ENCODE results near the gene DNAH6. TPM values are rescaled to one million over a fixed set of nuclear protein-coding genes. Genes with fewer than 3 reads are reported as not detected.

Gene DNAH6
- total and polyA plus RNA-seq, 2 experiments from 2014 or later = 0.11 TPM; not detected in 1

GRCh38 chr2:84643991-84644390 lies 127.7 kb downstream of the DNAH6 start:
- H3K27ac ChIP-seq = no peak overlapping the region
- no peak overlapping the region for H2AFZ ChIP-seq
- no peaks in the 10 kb centered on the region for H4K20me1 ChIP-seq (ENCODE audit: insufficient read depth)
- H3K4me3 ChIP-seq = no peak overlapping the region
- no peaks in the 10 kb centered on the region for H3K36me3 ChIP-seq (ENCODE audit: low read depth)
- H3K4me1 ChIP-seq (ENCODE audit: insufficient read depth) = no peaks in the 10 kb centered on the region
- peaks cover 2% of the 10 kb centered on the region for H3K9me3 ChIP-seq (ENCODE audit: low read depth)
- no peak overlapping the region for H3K9ac ChIP-seq
- in situ Hi-C loops (cut with MboI) = no loop called here
- no peak overlapping the region for H3K4me2 ChIP-seq (ENCODE audit: unreplicated experiment)
- no peaks in the 10 kb centered on the region for H3K9me2 ChIP-seq (ENCODE audit: insufficient read depth)
- no peak for DNase-seq
- H3F3A ChIP-seq (ENCODE audit: insufficient read depth) = no peaks in the 10 kb centered on the region
- 38 to 47% methylated on average over 3 of the region's 3 CpGs for WGBS, 2 experiments (ENCODE audit: low coverage in 1 of 2, low lambda C conversion rate in 2 of 2, missing lambda C conversion rate in 2 of 2)
- H3K79me2 ChIP-seq (ENCODE audit: insufficient read depth) = no peaks in the 10 kb centered on the region
- no peak for TF ChIP-seq EZH2phosphoT487 (IDR thresholded peaks at IDR 0.05; ENCODE audit: insufficient read depth, low read depth)
- TF ChIP-seq EZH2 (IDR thresholded peaks at IDR 0.05; ENCODE audit: insufficient read depth, poor library complexity, severe bottlenecking) = no peak
- H3K27me3 ChIP-seq (replicated peaks; ENCODE audit: insufficient read depth) = peaks cover 21% of the 10 kb centered on the region

DNA sequence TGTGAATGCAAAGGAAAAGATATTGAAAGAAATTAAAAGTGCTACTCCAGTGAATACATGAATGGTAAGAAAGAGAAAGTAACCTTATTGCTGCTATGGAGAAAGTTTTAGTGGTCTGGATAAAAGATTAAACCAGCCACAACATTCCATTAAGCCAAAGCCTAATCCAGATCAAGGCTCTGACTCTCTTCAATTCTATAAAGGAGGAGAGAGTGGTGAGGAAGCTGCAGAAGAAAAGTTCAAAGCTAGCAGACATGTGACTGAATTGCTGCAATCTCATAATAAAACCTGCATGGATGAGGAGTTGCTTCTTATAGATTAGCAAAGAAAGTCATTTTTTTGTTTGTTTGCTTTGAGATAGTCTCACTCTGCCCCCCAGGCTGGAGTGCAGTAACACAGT lies 130.2 kb downstream of the DNAH6 start:
- Histone ChIP-seq H2AFZ (no peak overlapping the region), H3K27ac (no peak overlapping the region), H3K9ac (no peak overlapping the region), H3K9me3 (ENCODE audit: low read depth) (no peaks in the 10 kb centered on the region), H3K36me3 (ENCODE audit: low read depth) (no peaks in the 10 kb centered on the region), H3K79me2 (ENCODE audit: insufficient read depth) (no peaks in the 10 kb centered on the region), H3K4me1 (ENCODE audit: insufficient read depth) (no peaks in the 10 kb centered on the region), H4K20me1 (ENCODE audit: insufficient read depth) (no peaks in the 10 kb centered on the region), H3K4me3 (no peak overlapping the region), H3F3A (ENCODE audit: insufficient read depth) (no peaks in the 10 kb centered on the region), H3K4me2 (ENCODE audit: unreplicated experiment) (no peak overlapping the region), H3K9me2 (ENCODE audit: insufficient read depth) (no peaks in the 10 kb centered on the region), H3K27me3 (replicated peaks; ENCODE audit: insufficient read depth) (peaks cover 22% of the 10 kb centered on the region)
- in situ Hi-C loops (cut with MboI) = no loop called here
- DNase-seq = no peak
- no peak for TF ChIP-seq EZH2 (IDR thresholded peaks at IDR 0.05; ENCODE audit: insufficient read depth, poor library complexity, severe bottlenecking)
- TF ChIP-seq EZH2phosphoT487 (IDR thresholded peaks at IDR 0.05; ENCODE audit: insufficient read depth, low read depth) = no peak

GRCh38 chr2:84647267-84647666 lies 131.0 kb downstream of the DNAH6 start:
- H3F3A ChIP-seq (ENCODE audit: insufficient read depth) = no peaks in the 10 kb centered on the region
- no peaks in the 10 kb centered on the region for H3K9me2 ChIP-seq (ENCODE audit: insufficient read depth)
- DNase-seq = no peak
- H3K9ac ChIP-seq = no peak overlapping the region
- no peak overlapping the region for H2AFZ ChIP-seq
- no peak overlapping the region for H3K27ac ChIP-seq
- in situ Hi-C loops (cut with MboI) = no loop called here
- H3K9me3 ChIP-seq (ENCODE audit: low read depth) = no peaks in the 10 kb centered on the region
- no peak for TF ChIP-seq EZH2 (IDR thresholded peaks at IDR 0.05; ENCODE audit: insufficient read depth, poor library complexity, severe bottlenecking)
- no peak for TF ChIP-seq EZH2phosphoT487 (IDR thresholded peaks at IDR 0.05; ENCODE audit: insufficient read depth, low read depth)
- no peaks in the 10 kb centered on the region for H3K79me2 ChIP-seq (ENCODE audit: insufficient read depth)
- no peak overlapping the region for H3K4me2 ChIP-seq (ENCODE audit: unreplicated experiment)
- H3K4me3 ChIP-seq = no peak overlapping the region
- H3K36me3 ChIP-seq (ENCODE audit: low read depth) = no peaks in the 10 kb centered on the region
- H3K4me1 ChIP-seq (ENCODE audit: insufficient read depth) = no peaks in the 10 kb centered on the region
- no peaks in the 10 kb centered on the region for H4K20me1 ChIP-seq (ENCODE audit: insufficient read depth)
- peaks cover 18% of the 10 kb centered on the region for H3K27me3 ChIP-seq (replicated peaks; ENCODE audit: insufficient read depth)

DNA sequence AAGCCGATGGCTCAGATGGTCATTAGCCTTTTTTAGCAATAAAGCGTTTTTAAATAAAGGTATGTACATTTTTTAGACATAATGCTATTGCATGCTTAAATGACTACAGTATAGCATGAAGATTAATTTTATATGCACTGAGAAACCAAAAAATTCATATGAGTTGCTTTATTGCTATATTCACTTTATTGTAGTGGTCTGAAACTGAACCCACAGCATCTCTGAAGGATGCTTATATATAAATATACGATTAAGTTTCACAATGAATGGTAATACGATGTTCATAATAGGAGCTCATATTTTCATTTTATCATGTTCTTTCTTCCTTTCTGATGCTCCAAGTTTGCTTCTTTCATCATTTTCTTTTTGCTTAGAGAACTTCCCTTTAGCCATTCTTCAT lies 132.8 kb downstream of the DNAH6 start:
- in situ Hi-C loops (cut with MboI) = no loop called here
- no peak overlapping the region for H3K4me3 ChIP-seq
- DNase-seq = no peak
- peaks cover 17% of the 10 kb centered on the region for H3K27me3 ChIP-seq (replicated peaks; ENCODE audit: insufficient read depth)
- H2AFZ ChIP-seq = no peak overlapping the region
- no peaks in the 10 kb centered on the region for H3K79me2 ChIP-seq (ENCODE audit: insufficient read depth)
- no peaks in the 10 kb centered on the region for H3K36me3 ChIP-seq (ENCODE audit: low read depth)
- H3K9ac ChIP-seq = no peak overlapping the region
- H3F3A ChIP-seq (ENCODE audit: insufficient read depth) = no peaks in the 10 kb centered on the region
- no peaks in the 10 kb centered on the region for H3K9me2 ChIP-seq (ENCODE audit: insufficient read depth)
- TF ChIP-seq EZH2 (IDR thresholded peaks at IDR 0.05; ENCODE audit: insufficient read depth, poor library complexity, severe bottlenecking) = no peak
- no peak for TF ChIP-seq EZH2phosphoT487 (IDR thresholded peaks at IDR 0.05; ENCODE audit: insufficient read depth, low read depth)
- H3K4me2 ChIP-seq (ENCODE audit: unreplicated experiment) = no peak overlapping the region
- H3K9me3 ChIP-seq (ENCODE audit: low read depth) = no peaks in the 10 kb centered on the region
- H4K20me1 ChIP-seq (ENCODE audit: insufficient read depth) = no peaks in the 10 kb centered on the region
- no peak overlapping the region for H3K27ac ChIP-seq
- no peaks in the 10 kb centered on the region for H3K4me1 ChIP-seq (ENCODE audit: insufficient read depth)
- 56 to 62% methylated on average over 4 of the region's 4 CpGs for WGBS, 2 experiments (ENCODE audit: low coverage in 1 of 2, low lambda C conversion rate in 2 of 2, missing lambda C conversion rate in 2 of 2)

DNA sequence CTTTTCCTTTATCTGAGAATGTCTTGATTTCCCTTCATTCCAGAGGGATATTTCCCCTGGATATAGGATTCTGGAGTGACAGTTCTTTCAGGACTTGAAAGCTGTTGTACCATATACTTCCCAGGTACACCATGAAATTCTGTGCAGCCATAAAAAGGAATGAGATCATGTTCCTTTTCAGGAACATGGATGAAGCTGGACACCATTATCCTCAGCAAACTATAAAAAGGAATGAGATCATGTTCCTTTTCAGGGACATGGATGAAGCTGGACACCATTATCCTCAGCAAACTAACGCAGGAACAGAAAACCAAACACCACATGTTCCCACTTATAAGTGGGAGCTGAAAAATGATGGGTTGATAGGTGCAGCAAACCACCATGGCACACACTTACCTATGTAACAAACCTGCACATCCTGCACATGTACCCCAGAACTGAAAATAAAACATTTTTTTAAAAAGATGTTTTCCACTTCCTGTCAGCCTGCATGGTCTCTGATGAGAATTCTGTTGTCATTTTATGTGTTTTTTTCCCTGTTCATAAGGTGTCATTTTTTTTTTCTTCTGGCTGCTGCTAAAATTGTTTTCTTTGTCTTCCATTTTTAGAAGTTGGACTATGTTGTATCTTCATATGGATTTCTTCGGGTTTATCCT lies 133.3 kb downstream of the DNAH6 start:
- no peaks in the 10 kb centered on the region for H3K36me3 ChIP-seq (ENCODE audit: low read depth)
- H2AFZ ChIP-seq = no peak overlapping the region
- no peaks in the 10 kb centered on the region for H3K79me2 ChIP-seq (ENCODE audit: insufficient read depth)
- 20 to 35% methylated on average over 2 of the region's 2 CpGs for WGBS, 2 experiments (ENCODE audit: low coverage in 1 of 2, low lambda C conversion rate in 2 of 2, missing lambda C conversion rate in 2 of 2)
- H3K9ac ChIP-seq = no peak overlapping the region
- H3K9me3 ChIP-seq (ENCODE audit: low read depth) = no peaks in the 10 kb centered on the region
- DNase-seq = no peak
- no peak for TF ChIP-seq EZH2 (IDR thresholded peaks at IDR 0.05; ENCODE audit: insufficient read depth, poor library complexity, severe bottlenecking)
- no peak for TF ChIP-seq EZH2phosphoT487 (IDR thresholded peaks at IDR 0.05; ENCODE audit: insufficient read depth, low read depth)
- no peak overlapping the region for H3K4me2 ChIP-seq (ENCODE audit: unreplicated experiment)
- no peak overlapping the region for H3K27ac ChIP-seq
- H3F3A ChIP-seq (ENCODE audit: insufficient read depth) = no peaks in the 10 kb centered on the region
- H3K4me1 ChIP-seq (ENCODE audit: insufficient read depth) = no peaks in the 10 kb centered on the region
- no peaks in the 10 kb centered on the region for H4K20me1 ChIP-seq (ENCODE audit: insufficient read depth)
- H3K9me2 ChIP-seq (ENCODE audit: insufficient read depth) = no peaks in the 10 kb centered on the region
- peaks cover 21% of the 10 kb centered on the region for H3K27me3 ChIP-seq (replicated peaks; ENCODE audit: insufficient read depth)
- in situ Hi-C loops (cut with MboI) = no loop called here
- H3K4me3 ChIP-seq = no peak overlapping the region

All from GM23248 (cell line).